Mammary epithelial cell (primary cell): ENCODE data around the gene CFAP161.

Source experiments
- CTCF ChIP-seq, 2 donors: IDR thresholded peaks in 1 of 2; conservative IDR thresholded peaks in 1 of 2; 2 replicates each; pipeline ENCODE4 v1.5.1; 2011 to 2012; ENCODE audit warnings: inconsistent platforms in 2 of 2, low read length in 2 of 2, mild to moderate bottlenecking in 2 of 2, control low read depth in 1 of 2, low read depth in 1 of 2; ENCODE audit not compliant: insufficient read depth in 1 of 2; ENCODE audit errors: extremely low read depth in 1 of 2
- EZH2 ChIP-seq: IDR thresholded peaks from 2 replicates; pipeline ENCODE4 v1.6.1; 2012; ENCODE audit warnings: low read length, inconsistent platforms, borderline replicate concordance

GRCh38 chr15:81096398-81096797 is 37.7 kb upstream of the CFAP161 start:
- no peak for TF ChIP-seq CTCF (conservative IDR thresholded peaks at IDR 0.05 in 1 of 2, IDR thresholded peaks at IDR 0.05 in 1 of 2; ENCODE audit: extremely low read depth in 1 of 2, insufficient read depth in 1 of 2, low read depth in 1 of 2, low read length in 2 of 2)
- TF ChIP-seq EZH2 = no peak
